Stimulated activated CD8-positive, alpha-beta memory T cell treated with anti-CD3 and anti-CD28 coated beads, Interleukin-12 subunit alpha, Interleukin-12 subunit beta, amount 100 ng/mL, for 1 hour (primary cell): ENCODE data around the gene THSD4.

Experiments used
- DNase-seq: peaks from one replicate; pipeline ENCODE4 v3.0.0-alpha.2; 2020; ENCODE audit warnings: low read depth

Gene THSD4

GRCh38 chr15:71501344-71502076, 386.2 kb downstream of the THSD4 start:
- no peak for DNase-seq

GRCh38 chr15:71502077-71502432, 386.8 kb downstream of the THSD4 start:
- DNase-seq = no peak

- DNase-seq = no peak
These were observed 390.7 kb downstream of the THSD4 start for GRCh38 chr15:71505962-71506361.

- no peak for DNase-seq
These were observed 391.7 kb downstream of the THSD4 start for GRCh38 chr15:71506946-71507345.

- DNase-seq = no peak
These were observed 392.9 kb downstream of the THSD4 start for GRCh38 chr15:71508081-71508682.

- no peak for DNase-seq
These were observed 393.9 kb downstream of the THSD4 start for GRCh38 chr15:71509139-71509538.

GRCh38 chr15:71510763-71511162, 395.5 kb downstream of the THSD4 start:
- no peak for DNase-seq

- DNase-seq = no peak
These were observed 396.8 kb downstream of the THSD4 start for GRCh38 chr15:71511796-71512681.

- DNase-seq = no peak
These were observed 397.4 kb downstream of the THSD4 start for GRCh38 chr15:71512682-71513006.

- DNase-seq = no peak
These were observed 400.3 kb downstream of the THSD4 start for GRCh38 chr15:71515375-71516186.

- no peak for DNase-seq
These were observed 402.5 kb downstream of the THSD4 start for GRCh38 chr15:71517751-71518150.

GRCh38 chr15:71518661-71519060, 403.4 kb downstream of the THSD4 start:
- no peak for DNase-seq

GRCh38 chr15:71526060-71526820, 411.0 kb downstream of the THSD4 start:
- DNase-seq = no peak

- no peak for DNase-seq
These were observed 414.1 kb downstream of the THSD4 start for GRCh38 chr15:71529361-71529760.

GRCh38 chr15:71530116-71530515, 414.8 kb downstream of the THSD4 start:
- DNase-seq = no peak

GRCh38 chr15:71532994-71533393, 417.7 kb downstream of the THSD4 start:
- no peak for DNase-seq

GRCh38 chr15:71538181-71538580, 422.9 kb downstream of the THSD4 start:
- DNase-seq = no peak

GRCh38 chr15:71541746-71542145, 426.5 kb downstream of the THSD4 start:
- DNase-seq = no peak

GRCh38 chr15:71542836-71543235, 427.6 kb downstream of the THSD4 start:
- DNase-seq = no peak

GRCh38 chr15:71543413-71543812, 428.1 kb downstream of the THSD4 start:
- DNase-seq = no peak

GRCh38 chr15:71545223-71545760, 430.0 kb downstream of the THSD4 start:
- no peak for DNase-seq
